NCI-H2029 (cell line): ENCODE data around the gene SMOC2.

Experiments used
- DNase-seq: peaks from one replicate; lab custom pipeline; 2025; lab: John Stamatoyannopoulos, UW

SMOC2 gene

DNA sequence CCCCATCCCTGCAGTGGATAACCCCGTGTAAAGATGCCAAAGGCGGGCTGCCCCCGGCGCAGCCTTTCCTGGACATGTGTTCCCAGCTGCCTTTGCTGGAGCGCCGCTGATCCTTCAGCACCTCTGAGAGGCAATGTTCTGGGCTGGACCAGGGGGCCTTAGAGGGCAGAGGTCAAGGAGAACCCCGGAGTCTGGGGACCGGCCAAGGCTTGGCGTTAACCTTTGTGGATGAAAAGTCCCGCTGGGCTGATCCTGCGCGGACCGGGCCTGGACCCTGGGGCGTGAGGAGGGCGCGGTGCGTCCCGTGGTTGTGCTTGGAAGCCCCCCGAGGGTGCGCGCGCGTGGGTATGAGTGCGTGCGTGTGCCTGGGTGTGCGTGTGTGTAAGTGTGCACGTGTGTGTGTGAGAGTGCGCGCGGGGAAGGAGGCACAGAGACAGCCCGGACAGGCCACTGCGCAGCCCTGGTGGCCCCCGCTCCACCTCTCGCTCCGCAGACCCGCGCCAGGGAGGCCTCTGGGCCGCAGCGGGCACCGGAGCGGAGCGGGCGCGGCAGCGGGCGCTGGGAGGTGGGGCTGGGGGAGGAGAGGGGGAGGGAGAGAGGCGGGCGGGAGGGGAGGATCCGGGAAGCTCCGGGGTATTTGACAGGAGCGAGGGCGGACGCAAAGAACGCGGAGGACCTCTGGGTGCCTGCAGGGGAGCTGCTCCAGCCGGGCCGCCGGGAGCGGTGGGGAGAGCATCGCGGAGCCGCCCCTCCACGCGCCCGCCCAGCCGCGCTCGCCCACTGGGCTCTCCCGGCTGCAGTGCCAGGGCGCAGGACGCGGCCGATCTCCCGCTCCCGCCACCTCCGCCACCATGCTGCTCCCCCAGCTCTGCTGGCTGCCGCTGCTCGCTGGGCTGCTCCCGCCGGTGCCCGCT, at the start of gene SMOC2:
Gene SMOC2 (plus strand): TSS at position 665 of the 914 bp plus-strand sequence. CDS start 187 bp downstream, at position 852.
- peak; percentile 71 for DNase-seq

GRCh38 chr6:168393126-168393870, 47.7 kb upstream of the SMOC2 start:
- DNase-seq = no peak

- DNase-seq = no peak
Measured at GRCh38 chr6:168394606-168395005, 46.4 kb upstream of the SMOC2 start.

- no peak for DNase-seq
Measured at GRCh38 chr6:168395983-168396382, 45.0 kb upstream of the SMOC2 start.

DNA sequence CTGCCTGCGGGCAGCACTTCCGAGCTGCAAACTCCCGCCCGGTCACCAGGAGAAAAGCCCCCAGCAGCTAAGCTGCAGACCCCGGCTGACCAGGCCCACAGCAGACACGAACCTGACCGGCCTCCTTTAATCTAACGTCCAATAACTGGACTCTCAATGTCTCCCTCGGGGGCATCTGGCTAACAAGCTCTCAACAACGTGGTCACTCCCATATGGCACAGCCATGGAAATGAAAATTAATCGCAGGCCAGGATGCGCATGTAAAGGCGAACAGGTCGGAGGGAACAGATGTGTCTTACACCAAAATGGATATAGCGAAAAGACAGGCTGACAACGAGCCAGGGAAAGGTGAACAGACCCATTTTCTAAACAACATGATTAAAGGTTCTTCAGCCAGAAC, 44.4 kb upstream of the SMOC2 start:
- DNase-seq = no peak

GRCh38 chr6:168397012-168397411, 44.0 kb upstream of the SMOC2 start:
- no peak for DNase-seq

- no peak for DNase-seq
Measured at GRCh38 chr6:168400037-168400436, 40.9 kb upstream of the SMOC2 start.

- DNase-seq = no peak
Measured at GRCh38 chr6:168403370-168404005, 37.5 kb upstream of the SMOC2 start.

- peak; percentile 29 for DNase-seq
Measured at GRCh38 chr6:168404560-168404959, 36.4 kb upstream of the SMOC2 start.

DNA sequence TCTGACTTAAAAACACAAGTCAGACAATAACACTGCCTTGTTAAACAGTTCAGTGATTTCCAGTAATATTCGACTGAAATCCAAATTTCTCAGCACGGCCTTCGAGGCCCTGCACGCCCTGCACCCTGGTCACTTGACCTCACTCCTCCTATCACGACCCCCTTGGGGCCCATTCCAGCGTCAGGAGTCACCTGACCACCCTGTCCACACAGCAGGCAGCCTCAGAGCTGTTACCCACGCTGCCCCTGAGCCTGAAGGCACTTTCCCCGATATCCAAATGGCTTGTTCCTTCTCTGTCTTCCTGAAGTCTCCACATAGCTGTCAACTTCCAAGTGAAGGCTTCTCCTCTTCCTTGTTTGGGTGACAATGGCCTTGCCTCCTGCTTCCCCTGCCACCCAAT, 33.1 kb upstream of the SMOC2 start:
- no peak for DNase-seq

GRCh38 chr6:168408504-168409136, 32.4 kb upstream of the SMOC2 start:
- no peak for DNase-seq

GRCh38 chr6:168410035-168410434, 30.9 kb upstream of the SMOC2 start:
- DNase-seq = no peak

- DNase-seq = no peak
Measured at GRCh38 chr6:168410554-168411011, 30.4 kb upstream of the SMOC2 start.

- DNase-seq = no peak
Measured at GRCh38 chr6:168411130-168411529, 29.9 kb upstream of the SMOC2 start.

DNA sequence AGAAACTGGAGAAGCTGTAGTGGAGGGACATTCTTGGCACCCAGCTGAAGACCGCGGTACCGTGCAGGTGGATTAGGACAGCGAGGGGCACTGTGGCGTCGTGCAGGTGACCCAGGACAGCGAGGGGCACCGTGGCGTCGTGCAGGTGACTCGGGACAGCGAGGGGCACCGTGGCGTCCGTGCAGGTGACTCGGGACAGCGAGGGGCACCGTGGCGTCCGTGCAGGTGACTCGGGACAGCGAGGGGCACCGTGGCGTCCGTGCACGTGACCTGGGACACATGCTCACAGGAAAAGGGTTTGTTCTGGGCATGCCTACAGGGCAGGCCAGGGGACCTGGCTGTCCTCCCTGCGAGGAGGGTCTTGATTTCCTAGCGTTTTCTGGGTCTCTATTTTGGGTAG, 29.2 kb upstream of the SMOC2 start:
- no peak for DNase-seq

DNA sequence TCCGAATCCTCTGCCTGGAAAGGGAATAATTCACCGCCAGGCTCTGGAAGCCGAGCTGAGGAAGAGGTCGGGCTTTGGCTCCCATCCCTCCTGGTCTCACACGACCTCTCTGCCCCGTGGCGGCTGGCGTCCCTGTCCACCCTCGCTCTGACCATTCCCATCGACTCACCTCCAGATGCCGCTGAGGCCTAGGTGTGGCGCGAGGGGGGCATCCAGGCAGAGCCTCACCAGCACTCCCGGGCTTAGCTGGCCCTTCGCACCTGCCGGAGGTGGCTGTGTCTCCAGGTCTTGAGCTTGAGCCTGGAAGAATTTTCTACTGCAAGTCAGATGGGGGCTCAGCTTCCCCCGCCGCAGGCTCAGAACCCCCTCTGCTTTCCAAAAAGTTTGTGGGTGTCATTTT, 28.5 kb upstream of the SMOC2 start:
- DNase-seq = no peak

GRCh38 chr6:168413018-168413720, 27.8 kb upstream of the SMOC2 start:
- no peak for DNase-seq

- no peak for DNase-seq
Measured at GRCh38 chr6:168413856-168414255, 27.1 kb upstream of the SMOC2 start.

- DNase-seq = peak; percentile 54
Measured at GRCh38 chr6:168414336-168415097, 26.5 kb upstream of the SMOC2 start.

- DNase-seq = no peak
Measured at GRCh38 chr6:168415098-168415992, 25.6 kb upstream of the SMOC2 start.
